Raji (cell line): ENCODE measurements around the gene TP53I13.

Experiments
- POLR2A ChIP-seq: IDR thresholded peaks from 2 replicates; pipeline ENCODE4 v1.6.1; 2011; ENCODE audit warnings: low read depth, low read length, control low read depth; ENCODE audit not compliant: insufficient read depth

The TP53I13 gene

GRCh38 chr17:29620779-29621500, 52.4 kb downstream of the TP53I13 start:
- no peak for TF ChIP-seq POLR2A

GRCh38 chr17:29621751-29622194, 53.3 kb downstream of the TP53I13 start:
- TF ChIP-seq POLR2A, result no peak
